Measurements from ENCODE around the gene TACR2. TPM values are rescaled to one million over a fixed set of nuclear protein-coding genes. Genes with fewer than 3 reads are reported as not detected.
A peak's percentile ranks its signal among the peaks of the same experiment; 100 is the strongest.

The TACR2 gene
- not detected for total RNA-seq (ENCODE audit: unreplicated experiment)
- long read RNA-seq, result 0 reads

DNA sequence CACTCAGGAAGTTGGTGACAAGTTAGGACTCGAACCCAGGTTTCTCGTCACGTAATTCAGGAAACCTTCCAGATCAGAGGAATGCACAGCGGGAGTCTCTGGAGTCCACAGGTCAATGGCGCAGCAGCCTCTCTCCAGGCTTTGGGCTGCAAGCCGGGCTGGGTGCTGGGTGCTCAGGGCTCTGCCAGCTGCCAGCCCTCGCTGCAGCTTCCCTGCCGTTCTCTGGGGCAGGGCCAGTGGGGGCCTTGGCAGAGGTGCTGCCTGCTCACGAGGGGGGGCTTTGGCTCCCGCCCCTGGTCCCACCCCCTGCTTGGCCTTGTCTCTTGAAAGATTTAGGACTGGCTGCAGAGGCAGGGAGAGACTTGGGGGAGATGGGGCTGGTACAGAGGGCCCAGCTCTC, at the start of gene TACR2:
Gene TACR2 (minus strand): TSS at position 224 of the 400 bp plus-strand sequence. CDS start 595 bp downstream, outside the sequence.
- TF ChIP-seq, protein P1, sequence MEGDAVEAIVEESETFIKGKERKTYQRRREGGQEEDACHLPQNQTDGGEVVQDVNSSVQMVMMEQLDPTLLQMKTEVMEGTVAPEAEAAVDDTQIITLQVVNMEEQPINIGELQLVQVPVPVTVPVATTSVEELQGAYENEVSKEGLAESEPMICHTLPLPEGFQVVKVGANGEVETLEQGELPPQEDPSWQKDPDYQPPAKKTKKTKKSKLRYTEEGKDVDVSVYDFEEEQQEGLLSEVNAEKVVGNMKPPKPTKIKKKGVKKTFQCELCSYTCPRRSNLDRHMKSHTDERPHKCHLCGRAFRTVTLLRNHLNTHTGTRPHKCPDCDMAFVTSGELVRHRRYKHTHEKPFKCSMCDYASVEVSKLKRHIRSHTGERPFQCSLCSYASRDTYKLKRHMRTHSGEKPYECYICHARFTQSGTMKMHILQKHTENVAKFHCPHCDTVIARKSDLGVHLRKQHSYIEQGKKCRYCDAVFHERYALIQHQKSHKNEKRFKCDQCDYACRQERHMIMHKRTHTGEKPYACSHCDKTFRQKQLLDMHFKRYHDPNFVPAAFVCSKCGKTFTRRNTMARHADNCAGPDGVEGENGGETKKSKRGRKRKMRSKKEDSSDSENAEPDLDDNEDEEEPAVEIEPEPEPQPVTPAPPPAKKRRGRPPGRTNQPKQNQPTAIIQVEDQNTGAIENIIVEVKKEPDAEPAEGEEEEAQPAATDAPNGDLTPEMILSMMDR (IDR thresholded peaks at IDR 0.05; ENCODE audit: partially characterized antibody, unreplicated experiment), result no peak
- Mint-ChIP-seq H3K9me3 (ENCODE audit: unreplicated experiment) (no peaks in the 10 kb centered on the region), H3K4me1 (ENCODE audit: low read depth, unreplicated experiment) (peaks cover 10% of the 10 kb centered on the region), H3K4me3 (ENCODE audit: unreplicated experiment) (no peak within 1 kb of the TSS), H3K27ac (ENCODE audit: unreplicated experiment) (no peak within 1 kb of the TSS), H3K27me3 (ENCODE audit: unreplicated experiment) (peaks cover 5% of the 10 kb centered on the region), H3K36me3 (ENCODE audit: unreplicated experiment) (no peaks in the 10 kb centered on the region)
- DNase-seq, result no peak

DNA sequence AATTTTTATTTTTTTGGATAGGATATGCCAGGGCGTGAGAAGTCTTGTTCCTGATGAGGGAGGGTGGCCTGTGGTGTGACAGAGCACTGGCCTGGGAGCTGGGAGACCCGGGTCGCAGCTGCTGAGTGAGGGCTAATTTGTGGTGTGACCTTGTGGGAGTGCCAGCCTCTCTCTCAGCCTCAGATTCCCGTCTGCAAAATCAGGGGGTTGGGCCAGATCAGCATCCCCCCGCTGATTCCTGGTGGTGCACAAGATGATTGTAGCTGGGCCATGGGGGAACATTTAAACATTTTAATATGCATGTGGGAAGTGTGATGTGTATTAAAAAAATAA, 49.4 kb upstream of the TACR2 start:
- H3K27ac Mint-ChIP-seq (ENCODE audit: unreplicated experiment), result peak overlapping the region; percentile 22
- peaks cover 47% of the 10 kb centered on the region for H3K4me1 Mint-ChIP-seq (ENCODE audit: low read depth, unreplicated experiment)
- peaks cover 10% of the 10 kb centered on the region for H3K9me3 Mint-ChIP-seq (ENCODE audit: unreplicated experiment)
- no peak for DNase-seq
- no peaks in the 10 kb centered on the region for H3K36me3 Mint-ChIP-seq (ENCODE audit: unreplicated experiment)
- no peak overlapping the region for H3K4me3 Mint-ChIP-seq (ENCODE audit: unreplicated experiment)
- TF ChIP-seq, protein P1 (IDR thresholded peaks at IDR 0.05; ENCODE audit: partially characterized antibody, unreplicated experiment), result no peak
- H3K27me3 Mint-ChIP-seq (ENCODE audit: unreplicated experiment), result peaks cover 18% of the 10 kb centered on the region

GRCh38 chr10:69465457-69466157, 48.9 kb upstream of the TACR2 start:
- H3K27me3 Mint-ChIP-seq (ENCODE audit: unreplicated experiment), result peaks cover 21% of the 10 kb centered on the region
- H3K4me1 Mint-ChIP-seq (ENCODE audit: low read depth, unreplicated experiment), result peaks cover 47% of the 10 kb centered on the region
- TF ChIP-seq, protein P1 (IDR thresholded peaks at IDR 0.05; ENCODE audit: partially characterized antibody, unreplicated experiment), result no peak
- no peak overlapping the region for H3K4me3 Mint-ChIP-seq (ENCODE audit: unreplicated experiment)
- DNase-seq, result no peak
- H3K36me3 Mint-ChIP-seq (ENCODE audit: unreplicated experiment), result no peaks in the 10 kb centered on the region
- H3K27ac Mint-ChIP-seq (ENCODE audit: unreplicated experiment), result peak overlapping the region; percentile 81
- H3K9me3 Mint-ChIP-seq (ENCODE audit: unreplicated experiment), result peaks cover 9% of the 10 kb centered on the region

GRCh38 chr10:69464801-69465401, 48.2 kb upstream of the TACR2 start:
- peak; percentile 38 for DNase-seq
- H3K4me1 Mint-ChIP-seq (ENCODE audit: low read depth, unreplicated experiment), result peaks cover 49% of the 10 kb centered on the region
- H3K27ac Mint-ChIP-seq (ENCODE audit: unreplicated experiment), result peak overlapping the region; percentile 81
- no peak overlapping the region for H3K4me3 Mint-ChIP-seq (ENCODE audit: unreplicated experiment)
- peaks cover 11% of the 10 kb centered on the region for H3K9me3 Mint-ChIP-seq (ENCODE audit: unreplicated experiment)
- no peaks in the 10 kb centered on the region for H3K36me3 Mint-ChIP-seq (ENCODE audit: unreplicated experiment)
- TF ChIP-seq, protein P1 (IDR thresholded peaks at IDR 0.05; ENCODE audit: partially characterized antibody, unreplicated experiment), result no peak
- peaks cover 17% of the 10 kb centered on the region for H3K27me3 Mint-ChIP-seq (ENCODE audit: unreplicated experiment)

- Mint-ChIP-seq H3K36me3 (ENCODE audit: unreplicated experiment) (no peaks in the 10 kb centered on the region), H3K4me3 (ENCODE audit: unreplicated experiment) (no peak overlapping the region), H3K27me3 (ENCODE audit: unreplicated experiment) (peaks cover 17% of the 10 kb centered on the region), H3K4me1 (ENCODE audit: low read depth, unreplicated experiment) (peaks cover 53% of the 10 kb centered on the region), H3K9me3 (ENCODE audit: unreplicated experiment) (peaks cover 11% of the 10 kb centered on the region), H3K27ac (ENCODE audit: unreplicated experiment) (peak overlapping the region; percentile 81)
- TF ChIP-seq, protein P1 (IDR thresholded peaks at IDR 0.05; ENCODE audit: partially characterized antibody, unreplicated experiment), result no peak
- no peak for DNase-seq
These were observed 47.7 kb upstream of the TACR2 start for GRCh38 chr10:69464401-69464800.
